Measurements from ENCODE around the gene ARF3.

GRCh38 chr12:48929551-48929950 lies 27.7 kb downstream of the ARF3 start:
- TF ChIP-seq CTCF (conservative IDR thresholded peaks at IDR 0.05 in 1 of 2, IDR thresholded peaks at IDR 0.05 in 1 of 2; ENCODE audit: extremely low read depth in 1 of 2, insufficient read depth in 1 of 2, low read depth in 1 of 2, low read length in 2 of 2) = no peak
- no peak for TF ChIP-seq EZH2 (IDR thresholded peaks at IDR 0.05; ENCODE audit: borderline replicate concordance, low read length)

Measured in mammary epithelial cell (primary cell).